Cardiac fibroblast (primary cell): ENCODE data around the gene CCN6.
A peak's percentile ranks its signal among the peaks of the same experiment; 100 is the strongest.

Source experiments
- DNase-seq, 2 donors: peaks; one replicate each; pipeline versions ENCODE4 v3.0.0 to v3.0.0-alpha.2; 2010; ENCODE audit warnings: low read depth in 2 of 2
- H3K4me3 ChIP-seq, 2 donors: replicated peaks in 1 of 2; 1 replicate in 1 of 2; 2 replicates in 1 of 2; pipeline ENCODE4 v1.5.1; 2011; ENCODE audit warnings: low read depth in 2 of 2, low read length in 2 of 2, mild to moderate bottlenecking in 2 of 2, moderate library complexity in 1 of 2
- TF ChIP-seq, protein P1 (sequence below): IDR thresholded peaks from one replicate; pipeline ENCODE4 v1.5.1; 2011; ENCODE audit warnings: low read depth, mild to moderate bottlenecking, low read length, inconsistent platforms

Gene CCN6

DNA sequence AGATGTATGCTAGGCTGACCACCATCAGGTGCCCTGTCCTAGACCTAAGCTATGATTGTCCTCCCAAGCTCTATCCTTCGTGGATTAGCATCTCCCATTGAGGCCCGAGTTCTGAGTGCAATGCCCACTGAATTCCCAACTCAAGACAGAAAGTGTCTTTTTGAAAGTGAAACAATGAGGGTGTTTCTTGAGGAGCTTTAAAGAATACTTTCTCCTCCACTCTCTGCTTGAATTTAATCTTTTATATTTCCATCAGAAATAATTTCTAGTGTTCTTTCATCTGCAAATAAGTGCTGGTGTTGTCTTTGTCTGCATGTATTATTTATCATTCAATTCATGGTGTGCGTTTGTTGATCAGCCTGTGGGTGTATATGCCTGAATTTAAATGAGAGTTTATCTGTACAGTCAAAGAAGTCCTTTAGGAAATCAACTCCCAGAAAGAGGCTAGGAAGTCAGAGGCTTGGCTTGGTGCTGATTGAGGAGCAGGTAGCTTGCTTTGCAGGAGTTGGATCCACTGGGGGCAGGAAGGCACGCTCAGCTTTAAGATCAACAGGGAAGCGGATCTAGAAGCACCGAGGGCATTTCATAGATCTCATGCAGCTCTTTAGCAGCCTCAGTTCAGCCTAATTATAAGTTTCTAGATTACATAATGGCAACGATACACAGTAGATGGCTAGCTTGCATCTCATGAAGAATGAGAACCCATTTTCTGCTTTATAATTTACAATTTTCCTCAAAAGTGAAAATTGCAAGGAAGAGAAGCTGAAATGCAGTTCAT lies 36.0 kb upstream of the CCN6 start:
- TF ChIP-seq, protein P1, sequence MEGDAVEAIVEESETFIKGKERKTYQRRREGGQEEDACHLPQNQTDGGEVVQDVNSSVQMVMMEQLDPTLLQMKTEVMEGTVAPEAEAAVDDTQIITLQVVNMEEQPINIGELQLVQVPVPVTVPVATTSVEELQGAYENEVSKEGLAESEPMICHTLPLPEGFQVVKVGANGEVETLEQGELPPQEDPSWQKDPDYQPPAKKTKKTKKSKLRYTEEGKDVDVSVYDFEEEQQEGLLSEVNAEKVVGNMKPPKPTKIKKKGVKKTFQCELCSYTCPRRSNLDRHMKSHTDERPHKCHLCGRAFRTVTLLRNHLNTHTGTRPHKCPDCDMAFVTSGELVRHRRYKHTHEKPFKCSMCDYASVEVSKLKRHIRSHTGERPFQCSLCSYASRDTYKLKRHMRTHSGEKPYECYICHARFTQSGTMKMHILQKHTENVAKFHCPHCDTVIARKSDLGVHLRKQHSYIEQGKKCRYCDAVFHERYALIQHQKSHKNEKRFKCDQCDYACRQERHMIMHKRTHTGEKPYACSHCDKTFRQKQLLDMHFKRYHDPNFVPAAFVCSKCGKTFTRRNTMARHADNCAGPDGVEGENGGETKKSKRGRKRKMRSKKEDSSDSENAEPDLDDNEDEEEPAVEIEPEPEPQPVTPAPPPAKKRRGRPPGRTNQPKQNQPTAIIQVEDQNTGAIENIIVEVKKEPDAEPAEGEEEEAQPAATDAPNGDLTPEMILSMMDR, result no peak
- no peak overlapping the region for H3K4me3 ChIP-seq
- no peak for DNase-seq

DNA sequence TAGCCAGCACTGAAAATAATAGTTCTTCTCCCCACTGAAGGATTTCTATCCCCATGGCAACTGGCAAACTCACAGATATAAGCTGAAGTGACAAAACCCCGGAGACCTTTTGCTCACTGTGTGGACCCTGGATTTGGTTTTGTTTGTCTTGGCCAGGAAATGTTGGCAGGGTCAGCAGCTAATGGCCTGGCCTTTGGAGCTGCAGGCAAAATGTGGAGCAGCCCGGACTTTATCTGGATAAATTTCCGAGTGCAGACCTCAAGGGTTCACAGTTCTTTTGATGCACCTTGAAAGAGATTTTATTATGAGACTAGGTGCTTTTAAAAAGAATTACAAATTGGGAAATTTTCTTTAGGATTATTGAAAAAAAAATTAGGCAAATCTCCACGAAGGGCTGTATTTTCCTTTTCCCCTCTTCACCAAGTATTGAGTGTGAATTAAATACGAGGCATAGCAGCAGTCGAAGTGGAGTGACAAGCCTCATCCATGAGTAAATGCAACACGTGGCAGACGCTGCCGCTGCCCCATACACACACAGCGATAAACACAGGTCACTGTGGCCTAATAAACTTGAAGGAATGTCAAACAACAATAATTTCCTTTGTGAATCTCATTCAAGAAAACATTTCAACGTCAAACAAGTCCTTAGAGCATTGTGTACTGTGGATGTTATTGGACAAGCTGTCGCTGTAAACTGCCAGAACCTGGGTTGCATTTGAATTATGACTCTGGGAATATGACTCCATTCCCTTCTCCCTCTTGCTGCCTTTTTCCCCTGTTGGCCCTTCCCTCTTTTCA lies 35.1 kb upstream of the CCN6 start:
- peak; percentile 69 to 73 for DNase-seq
- no peak overlapping the region for H3K4me3 ChIP-seq
- TF ChIP-seq, protein P1, result no peak

DNA sequence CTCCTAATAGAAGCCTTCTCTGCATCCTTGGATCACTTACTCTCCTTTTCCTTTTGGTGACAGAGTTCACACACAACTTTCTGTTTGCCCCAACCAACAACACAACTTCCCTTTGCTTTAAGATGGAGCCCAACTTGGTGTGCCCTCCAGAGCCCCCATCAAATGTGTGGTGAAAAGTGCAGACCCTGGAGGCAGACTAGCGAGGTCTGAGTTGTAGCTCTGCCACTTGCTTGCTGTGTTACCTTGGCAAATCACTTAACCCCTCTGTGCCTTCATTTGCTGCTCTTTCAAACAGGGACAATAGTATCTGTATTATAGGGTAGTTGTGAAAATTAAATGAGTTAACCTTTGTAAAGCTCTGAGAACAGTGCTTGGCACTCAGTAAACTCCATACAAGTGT lies 34.3 kb upstream of the CCN6 start:
- TF ChIP-seq, protein P1, result no peak
- no peak overlapping the region for H3K4me3 ChIP-seq
- no peak for DNase-seq

DNA sequence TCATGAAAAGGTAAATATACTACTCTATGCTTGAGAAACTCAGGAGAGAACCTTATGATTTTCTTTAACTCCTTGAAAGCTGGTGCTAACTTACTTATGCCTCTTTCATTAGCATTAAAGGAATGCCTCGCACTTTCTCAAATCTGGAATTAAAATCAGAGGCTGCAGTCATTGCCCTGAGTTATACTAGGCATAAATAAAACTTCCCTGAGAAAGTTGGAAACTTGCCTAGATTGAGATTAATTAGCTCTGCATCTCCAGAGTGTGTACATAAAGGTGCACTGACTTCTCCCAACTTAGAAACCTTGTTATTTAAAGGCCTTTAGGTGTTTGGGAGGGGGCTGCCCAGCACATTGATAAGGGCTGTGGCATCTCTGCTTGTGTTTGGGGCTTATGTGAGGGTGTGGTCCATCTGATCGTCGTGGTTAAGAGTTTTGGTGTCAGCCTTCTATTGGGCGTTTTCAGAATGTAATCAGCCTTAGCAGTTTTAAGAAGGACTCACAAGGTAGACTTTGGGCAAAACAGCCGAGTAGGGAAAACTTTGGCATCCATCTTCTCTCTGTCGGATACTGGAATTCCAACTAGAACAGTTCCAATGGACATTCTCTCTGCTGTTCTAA lies 32.1 kb upstream of the CCN6 start:
- TF ChIP-seq, protein P1, result no peak
- no peak for DNase-seq
- no peak overlapping the region for H3K4me3 ChIP-seq

DNA sequence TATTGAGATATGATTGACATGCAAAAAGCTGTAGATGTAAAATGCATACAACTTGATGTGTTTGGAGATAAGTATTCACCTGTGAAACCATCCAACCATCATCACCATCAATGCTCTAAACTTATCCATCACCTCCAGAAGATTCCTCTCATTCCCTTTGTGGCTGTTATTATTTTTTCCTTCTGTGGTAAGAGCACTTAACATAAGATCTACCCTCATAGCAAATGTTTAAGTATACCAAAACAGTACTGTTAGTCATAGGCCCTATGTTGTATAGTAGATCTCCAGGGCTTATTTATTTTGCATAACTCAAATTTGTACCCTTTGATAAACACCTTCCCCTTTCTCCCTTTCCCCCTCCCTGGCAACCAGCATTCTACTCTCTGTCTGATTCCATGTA lies 31.2 kb upstream of the CCN6 start:
- no peak for DNase-seq
- TF ChIP-seq, protein P1, result no peak
- no peak overlapping the region for H3K4me3 ChIP-seq

DNA sequence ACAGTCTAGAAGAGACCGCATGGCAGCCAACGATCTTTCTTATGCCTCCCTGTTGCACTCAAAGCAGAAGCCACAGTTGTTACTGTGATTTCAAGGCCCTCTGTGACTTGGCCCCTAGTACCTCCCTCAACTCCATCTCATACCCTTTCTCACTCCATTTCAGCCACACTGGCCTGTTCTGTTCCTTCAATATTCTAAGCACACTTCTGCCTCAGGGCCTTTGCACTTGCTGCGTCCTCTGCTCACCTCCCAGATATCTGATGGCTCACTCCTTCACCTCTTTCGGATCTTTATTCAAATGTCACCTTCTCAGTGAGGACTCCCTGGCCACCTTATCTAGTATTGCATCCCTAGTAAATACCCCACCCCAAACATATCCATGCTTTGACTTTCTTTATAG lies 29.4 kb upstream of the CCN6 start:
- no peak overlapping the region for H3K4me3 ChIP-seq
- DNase-seq, result no peak
- TF ChIP-seq, protein P1, result no peak
